GM12878 (cell line): Measurements from ENCODE around the gene GM2A. TPM values are rescaled to one million over a fixed set of nuclear protein-coding genes. Genes with fewer than 3 reads are reported as not detected.
A peak's percentile ranks its signal among the peaks of the same experiment; 100 is the strongest.

Experiments
- BCL11A ChIP-seq: IDR thresholded peaks from 2 replicates; pipeline ENCODE4 v1.6.1; 2011; ENCODE audit warnings: low read depth, low read length
- CHD4 ChIP-seq: fragments of 200-600 bp; sonication (generic); IDR thresholded peaks from 2 replicates; pipeline ENCODE4 v1.6.1; 2016; ENCODE audit warnings: mild to moderate bottlenecking
- CUX1 ChIP-seq: IDR thresholded peaks from 2 replicates; pipeline ENCODE4 v1.6.1; 2012; ENCODE audit warnings: improper control_type of control experiment, low read depth, low read length; ENCODE audit not compliant: insufficient replicate concordance
- EP300 ChIP-seq, 2 experiments: fragments of 150-350 bp in 1 of 2; IDR thresholded peaks; 2 replicates each; pipeline ENCODE4 v1.6.1; 2011 to 2012; ENCODE audit warnings: low read depth in 2 of 2, low read length in 2 of 2, borderline replicate concordance in 1 of 2, improper control_type of control experiment in 1 of 2, inconsistent platforms in 1 of 2; ENCODE audit not compliant: control insufficient read depth in 1 of 2
- FOXM1 ChIP-seq: IDR thresholded peaks from 2 replicates; pipeline ENCODE4 v1.6.1; 2012; ENCODE audit warnings: low read depth, mild to moderate bottlenecking, inconsistent platforms, low read length, moderate library complexity
- JUNB ChIP-seq: IDR thresholded peaks from 2 replicates; pipeline ENCODE4 v1.6.1; 2016; ENCODE audit warnings: antibody characterized with exemption, mild to moderate bottlenecking
- KLF5 ChIP-seq: fragments of 450-650 bp; IDR thresholded peaks from 2 replicates; pipeline ENCODE4 v1.6.1; 2014; ENCODE audit warnings: mild to moderate bottlenecking; ENCODE audit not compliant: partially characterized antibody
- MEF2A ChIP-seq: IDR thresholded peaks from 2 replicates; pipeline ENCODE4 v1.6.1; 2011; ENCODE audit warnings: low read depth, mild to moderate bottlenecking, low read length, moderate library complexity; ENCODE audit not compliant: insufficient read depth
- NFIC ChIP-seq: IDR thresholded peaks from 2 replicates; pipeline ENCODE4 v1.6.1; 2012; ENCODE audit warnings: low read depth, mild to moderate bottlenecking, inconsistent platforms, low read length, moderate library complexity
- NFYB ChIP-seq: IDR thresholded peaks from 2 replicates; pipeline ENCODE4 v1.6.1; 2011; ENCODE audit warnings: low read depth, mild to moderate bottlenecking, low read length, improper control_type of control experiment, moderate library complexity; ENCODE audit not compliant: insufficient read depth
- RAD21 ChIP-seq: IDR thresholded peaks from 2 replicates; pipeline ENCODE4 v1.6.1; 2011; ENCODE audit warnings: mild to moderate bottlenecking, low read depth, low read length, moderate library complexity; ENCODE audit not compliant: insufficient read depth
- RAD51 ChIP-seq: fragments of 450-650 bp; IDR thresholded peaks from 2 replicates; pipeline ENCODE4 v1.6.1; 2016; ENCODE audit warnings: moderate library complexity, mild to moderate bottlenecking, inconsistent platforms
- RCOR1 ChIP-seq: conservative IDR thresholded peaks from 2 replicates; pipeline ENCODE4 v1.6.1; 2012; ENCODE audit warnings: low read depth, low read length, improper control_type of control experiment
- SREBF2 ChIP-seq: IDR thresholded peaks from 2 replicates; pipeline ENCODE4 v1.6.1; 2012; ENCODE audit warnings: mild to moderate bottlenecking, low read length
- TBL1XR1 ChIP-seq: IDR thresholded peaks from 2 replicates; pipeline ENCODE4 v1.6.1; 2012; ENCODE audit warnings: low read depth, low read length, improper control_type of control experiment
- ZBTB33 ChIP-seq: fragments of 450-650 bp; IDR thresholded peaks from 2 replicates; pipeline ENCODE4 v1.6.1; 2017; ENCODE audit warnings: mild to moderate bottlenecking
- ZNF217 ChIP-seq: fragments of 450-650 bp; IDR thresholded peaks from 2 replicates; pipeline ENCODE4 v1.6.1; 2017; ENCODE audit warnings: antibody characterized with exemption, mild to moderate bottlenecking
- ZNF622 ChIP-seq: fragments of 450-650 bp; IDR thresholded peaks from 2 replicates; pipeline ENCODE4 v1.6.1; 2017; ENCODE audit warnings: mild to moderate bottlenecking, inconsistent platforms
- ZSCAN29 ChIP-seq: fragments of 450-650 bp; IDR thresholded peaks from 2 replicates; pipeline ENCODE4 v1.6.1; 2017; ENCODE audit warnings: mild to moderate bottlenecking, moderate library complexity
- polyA plus RNA-seq, 11 experiments: library from polyadenylated mRNA; depleted of rRNA in 4 of 11; unstranded in 6 of 11; stranded (reverse) in 5 of 11; fragments of >200 nt; fragmentation: Nextera tagmentation in 4 of 11; fragmentation: Illumina TruSeq in 1 of 11; extraction: Ambion mirVana in 4 of 11; extraction: Trizol in 1 of 11; gene quantifications; 1 replicate in 1 of 11; 2 replicates in 10 of 11; pipeline versions ENCODE4 v1.2.1 to v1.2.3, GENCODE V29; 2011 to 2016; ENCODE audit warnings: inconsistent platforms in 2 of 11, missing spikeins in 2 of 11, low read depth in 1 of 11
- total RNA-seq, 4 experiments: library from RNA; depleted of rRNA in 3 of 4; stranded (reverse); fragments of >200 nt in 3 of 4; fragmentation: Illumina TruSeq in 1 of 4; extraction: Trizol in 1 of 4; gene quantifications; 2 replicates each; pipeline versions ENCODE4 v1.2.1 to v1.2.3, GENCODE V29; 2013 to 2021
- TF ChIP-seq, protein P1 (sequence below): fragments of 450-650 bp; IDR thresholded peaks from 2 replicates; pipeline ENCODE4 v1.6.1; 2016; ENCODE audit warnings: mild to moderate bottlenecking
- TF ChIP-seq, protein P2 (sequence below): fragments of 450-650 bp; IDR thresholded peaks from 2 replicates; pipeline ENCODE4 v1.6.1; 2017; ENCODE audit warnings: low read depth, mild to moderate bottlenecking, moderate library complexity

Gene GM2A
- total and polyA plus RNA-seq, 10 of the 15 experiments (the other 5 are each of a cell fraction or from before 2014, with no cell fraction given), result 33.6 to 106 (median 68.2) TPM

GRCh38 chr5:151298063-151298855 is 45.3 kb downstream of the GM2A start (continued):
- TF ChIP-seq, protein P1, sequence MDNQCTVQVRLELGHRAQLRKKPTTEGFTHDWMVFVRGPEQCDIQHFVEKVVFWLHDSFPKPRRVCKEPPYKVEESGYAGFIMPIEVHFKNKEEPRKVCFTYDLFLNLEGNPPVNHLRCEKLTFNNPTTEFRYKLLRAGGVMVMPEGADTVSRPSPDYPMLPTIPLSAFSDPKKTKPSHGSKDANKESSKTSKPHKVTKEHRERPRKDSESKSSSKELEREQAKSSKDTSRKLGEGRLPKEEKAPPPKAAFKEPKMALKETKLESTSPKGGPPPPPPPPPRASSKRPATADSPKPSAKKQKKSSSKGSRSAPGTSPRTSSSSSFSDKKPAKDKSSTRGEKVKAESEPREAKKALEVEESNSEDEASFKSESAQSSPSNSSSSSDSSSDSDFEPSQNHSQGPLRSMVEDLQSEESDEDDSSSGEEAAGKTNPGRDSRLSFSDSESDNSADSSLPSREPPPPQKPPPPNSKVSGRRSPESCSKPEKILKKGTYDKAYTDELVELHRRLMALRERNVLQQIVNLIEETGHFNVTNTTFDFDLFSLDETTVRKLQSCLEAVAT, result no peak
- TF ChIP-seq NFIC (no peak), CUX1 (no peak), EP300 (IDR thresholded peaks at IDR 0.05; ENCODE audit: borderline replicate concordance in 1 of 2, control insufficient read depth in 1 of 2, low read depth in 2 of 2, low read length in 2 of 2) (no peak), CHD4 (no peak), RAD21 (peak; percentile 83), ZSCAN29 (no peak), NFYB (no peak), RAD51 (peak; percentile 45; the same call in 1 of the 2 replicates), MEF2A (no peak), ZNF622 (no peak), RCOR1 (no peak), TBL1XR1 (no peak), ZBTB33 (no peak), JUNB (no peak), BCL11A (no peak), SREBF2 (no peak), ZNF217 (no peak), FOXM1 (no peak), KLF5 (no peak)
- TF ChIP-seq, protein P2, sequence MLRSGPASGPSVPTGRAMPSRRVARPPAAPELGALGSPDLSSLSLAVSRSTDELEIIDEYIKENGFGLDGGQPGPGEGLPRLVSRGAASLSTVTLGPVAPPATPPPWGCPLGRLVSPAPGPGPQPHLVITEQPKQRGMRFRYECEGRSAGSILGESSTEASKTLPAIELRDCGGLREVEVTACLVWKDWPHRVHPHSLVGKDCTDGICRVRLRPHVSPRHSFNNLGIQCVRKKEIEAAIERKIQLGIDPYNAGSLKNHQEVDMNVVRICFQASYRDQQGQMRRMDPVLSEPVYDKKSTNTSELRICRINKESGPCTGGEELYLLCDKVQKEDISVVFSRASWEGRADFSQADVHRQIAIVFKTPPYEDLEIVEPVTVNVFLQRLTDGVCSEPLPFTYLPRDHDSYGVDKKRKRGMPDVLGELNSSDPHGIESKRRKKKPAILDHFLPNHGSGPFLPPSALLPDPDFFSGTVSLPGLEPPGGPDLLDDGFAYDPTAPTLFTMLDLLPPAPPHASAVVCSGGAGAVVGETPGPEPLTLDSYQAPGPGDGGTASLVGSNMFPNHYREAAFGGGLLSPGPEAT, result 0 out of 2 replicates have a peak, but pooled peaks have one; percentile 10
